Medulla oblongata (tissue), 1 donor: ENCODE results near the gene FLAD1.
"Not testable (repeated sequence)": the region's sequence is repeated elsewhere in the genome, so short reads cannot be mapped to it uniquely, and the experiment has no call there.

Experiments
- DNase-seq: peaks from one replicate; pipeline ENCODE4 v3.0.0-alpha.2; 2015; ENCODE audit errors: extremely low spot score

Gene FLAD1

DNA sequence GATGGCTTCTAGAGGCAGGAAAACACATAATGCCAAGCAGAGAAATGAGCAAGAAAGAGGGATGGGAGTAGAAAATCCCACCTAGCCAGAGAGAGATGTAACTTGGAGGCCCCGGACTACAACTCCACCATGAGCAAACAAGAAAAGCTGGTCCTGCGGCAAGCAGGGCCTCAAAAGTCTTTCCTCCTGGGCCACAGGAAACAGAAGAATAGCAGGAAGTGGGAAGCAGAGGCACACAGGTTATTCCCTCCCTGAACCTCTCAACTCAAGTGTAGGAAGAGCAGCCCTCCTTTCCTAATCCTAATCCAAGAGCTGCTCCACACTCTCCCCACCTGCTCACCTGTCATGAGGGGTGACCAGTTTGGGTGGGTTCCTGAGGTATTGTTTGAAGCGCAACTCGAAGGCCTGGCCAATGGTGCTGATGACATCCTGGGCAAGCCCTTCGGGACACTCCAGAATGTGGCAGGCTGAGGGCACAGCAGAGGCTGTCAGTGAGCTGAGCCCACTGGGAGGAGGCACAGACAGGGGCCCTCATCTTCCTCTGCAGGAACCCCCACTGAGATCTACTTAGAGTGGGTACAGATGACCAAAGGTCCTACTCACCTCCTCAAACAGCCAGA, 15.7 kb upstream of the FLAD1 start:
- no peak for DNase-seq

DNA sequence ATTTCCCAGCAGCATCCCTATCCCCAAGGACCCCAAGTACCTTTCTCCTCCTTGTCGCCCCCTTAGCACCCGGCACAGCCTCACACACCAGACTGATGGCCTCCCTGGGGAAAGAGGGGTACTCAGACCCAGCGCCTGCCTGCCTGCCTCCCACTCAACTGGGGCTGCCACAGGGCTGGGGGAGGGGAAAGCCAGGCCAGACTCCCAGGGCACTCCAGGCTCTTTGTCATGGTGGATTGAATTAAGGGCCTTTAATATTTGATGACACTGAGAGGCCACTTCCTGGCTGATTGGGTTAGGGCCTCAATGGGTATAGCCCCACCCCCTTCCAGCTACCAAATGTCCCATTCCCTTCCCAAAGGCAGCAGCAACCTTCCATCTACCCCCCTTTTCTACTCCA, 14.4 kb upstream of the FLAD1 start:
- DNase-seq, result no peak

DNA sequence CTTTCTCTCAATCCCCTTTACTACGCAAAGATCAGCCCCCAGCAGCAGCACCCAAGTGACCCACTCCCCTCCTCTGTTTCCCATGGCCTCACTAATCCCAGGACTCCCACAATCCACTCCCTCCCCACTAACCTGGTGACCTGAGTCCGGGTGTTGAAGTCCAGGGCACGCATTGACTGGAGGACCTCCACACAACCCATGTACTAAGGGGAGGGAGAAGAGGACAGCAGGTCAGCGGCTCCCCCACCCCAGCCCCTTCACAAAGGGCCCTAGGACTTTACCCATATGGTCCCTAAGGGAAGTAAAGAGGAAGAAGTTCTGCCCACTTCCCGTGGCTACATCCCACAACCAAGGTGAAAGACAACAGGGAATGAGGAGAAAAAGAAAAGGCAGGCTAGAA, 13.9 kb upstream of the FLAD1 start:
- no peak for DNase-seq

DNA sequence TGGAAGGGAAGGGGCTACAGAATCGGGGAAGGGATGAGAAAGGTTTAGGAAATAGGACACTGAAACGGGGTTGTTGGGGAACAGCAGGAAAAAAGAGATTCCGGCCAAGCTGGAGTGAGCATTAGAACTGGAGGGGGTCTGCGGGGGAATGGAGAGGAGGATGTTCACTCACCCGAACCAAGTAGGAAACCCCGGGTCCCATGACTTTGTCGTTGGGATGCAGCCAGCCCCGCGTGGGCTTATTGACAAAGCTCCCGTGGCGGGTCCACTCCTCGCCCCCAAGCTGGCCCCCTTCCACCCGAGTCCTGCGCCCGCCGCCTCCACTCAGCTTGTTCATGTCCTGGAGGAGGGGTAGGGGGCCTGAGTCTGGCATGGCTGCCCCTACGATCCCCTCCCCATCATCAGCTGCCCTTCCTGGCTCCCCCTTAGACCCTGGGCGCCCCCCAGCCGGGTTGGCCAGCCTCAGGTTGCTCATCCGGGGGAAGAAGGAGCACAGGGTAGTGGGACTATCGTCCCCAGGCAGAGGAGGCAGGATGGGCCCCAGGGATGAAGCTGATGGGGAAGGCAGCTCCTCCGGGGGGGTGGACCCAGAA, 13.2 kb upstream of the FLAD1 start:
- no peak for DNase-seq

DNA sequence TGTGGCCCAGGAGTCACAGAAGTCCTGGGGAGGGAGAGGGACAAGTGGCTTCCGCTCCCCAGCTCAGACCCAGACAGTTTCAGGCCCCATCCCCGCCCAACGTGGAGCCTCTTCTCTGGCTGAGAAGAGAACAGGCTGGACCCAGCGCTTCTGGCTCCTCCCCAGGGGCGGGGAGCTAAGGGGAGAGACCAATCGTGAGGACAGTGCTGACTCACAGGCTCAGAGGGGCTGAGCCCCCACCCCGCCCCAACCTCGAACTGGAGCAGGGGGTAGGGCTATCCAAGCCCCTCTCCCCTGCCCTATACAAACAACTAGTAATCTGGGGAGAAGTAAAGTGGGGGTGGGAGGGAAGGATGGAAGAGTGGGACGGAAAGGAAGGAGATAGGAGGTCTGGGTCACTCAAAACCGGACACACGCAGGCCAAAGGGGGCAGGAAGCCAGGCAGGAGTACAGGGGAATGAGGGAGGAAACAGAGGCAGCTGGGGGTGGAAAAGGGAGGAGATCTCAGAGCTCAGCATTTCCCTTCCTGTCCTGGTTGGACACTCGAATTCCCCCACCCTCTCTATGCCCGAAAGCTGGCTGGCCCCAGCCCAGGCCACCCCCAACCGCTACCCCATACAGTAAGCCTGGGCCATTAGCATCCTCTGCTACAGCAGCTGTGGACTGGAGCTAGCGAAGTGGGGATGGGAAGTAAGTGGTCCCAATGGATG, 12.4 kb upstream of the FLAD1 start, which contains the start of gene SHC1:
Gene SHC1, minus strand, starts transcription at position 117 of the 710 bp plus-strand sequence. CDS start 221 bp downstream, outside the sequence.
- DNase-seq, result peak; percentile 95

DNA sequence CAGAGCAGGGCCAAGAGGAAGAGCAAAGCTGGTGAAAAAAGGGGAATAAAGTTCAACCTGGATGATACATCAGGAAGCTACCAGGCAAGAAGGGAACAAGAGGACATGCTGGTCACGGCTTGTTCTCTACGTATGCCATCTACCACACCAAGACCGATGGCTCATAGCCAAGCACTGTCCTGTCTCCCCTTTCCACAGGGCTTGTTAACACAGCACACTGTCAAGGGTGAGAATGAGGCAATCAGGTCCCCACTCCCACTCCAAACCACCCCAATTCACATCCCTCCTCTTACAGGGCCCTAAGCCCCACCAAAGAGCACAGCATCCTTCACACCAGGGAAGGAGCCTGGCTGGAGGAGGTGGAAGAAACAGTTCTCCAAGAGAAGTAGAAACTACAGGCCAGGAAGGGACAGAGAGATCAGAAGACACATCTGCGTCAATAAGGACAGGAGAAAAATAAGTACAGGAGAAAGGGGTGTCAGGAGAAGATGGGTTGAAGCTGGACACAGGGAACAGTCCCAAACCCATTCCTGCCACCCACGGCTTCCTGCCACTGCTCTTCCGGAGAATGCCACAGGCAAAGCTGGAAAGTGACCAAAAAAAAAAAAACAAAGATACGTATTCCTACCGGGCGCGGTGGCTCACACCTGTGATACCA, 11.7 kb upstream of the FLAD1 start:
- DNase-seq, result no peak

DNA sequence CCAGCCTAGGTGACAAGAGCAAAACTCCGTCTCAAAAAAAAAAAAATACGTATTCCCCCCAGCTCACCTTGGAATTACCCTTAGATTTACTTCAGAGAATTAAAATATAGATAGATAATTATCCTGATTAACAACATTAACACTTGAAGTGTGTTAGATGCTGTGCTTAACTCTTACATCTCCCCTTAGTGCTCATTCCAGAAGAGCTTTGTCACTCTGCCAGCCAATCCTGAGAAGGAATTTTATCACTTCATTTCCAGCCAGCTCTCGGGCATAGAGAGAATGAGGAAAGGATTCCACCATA, 11.0 kb upstream of the FLAD1 start:
- DNase-seq, result no peak

DNA sequence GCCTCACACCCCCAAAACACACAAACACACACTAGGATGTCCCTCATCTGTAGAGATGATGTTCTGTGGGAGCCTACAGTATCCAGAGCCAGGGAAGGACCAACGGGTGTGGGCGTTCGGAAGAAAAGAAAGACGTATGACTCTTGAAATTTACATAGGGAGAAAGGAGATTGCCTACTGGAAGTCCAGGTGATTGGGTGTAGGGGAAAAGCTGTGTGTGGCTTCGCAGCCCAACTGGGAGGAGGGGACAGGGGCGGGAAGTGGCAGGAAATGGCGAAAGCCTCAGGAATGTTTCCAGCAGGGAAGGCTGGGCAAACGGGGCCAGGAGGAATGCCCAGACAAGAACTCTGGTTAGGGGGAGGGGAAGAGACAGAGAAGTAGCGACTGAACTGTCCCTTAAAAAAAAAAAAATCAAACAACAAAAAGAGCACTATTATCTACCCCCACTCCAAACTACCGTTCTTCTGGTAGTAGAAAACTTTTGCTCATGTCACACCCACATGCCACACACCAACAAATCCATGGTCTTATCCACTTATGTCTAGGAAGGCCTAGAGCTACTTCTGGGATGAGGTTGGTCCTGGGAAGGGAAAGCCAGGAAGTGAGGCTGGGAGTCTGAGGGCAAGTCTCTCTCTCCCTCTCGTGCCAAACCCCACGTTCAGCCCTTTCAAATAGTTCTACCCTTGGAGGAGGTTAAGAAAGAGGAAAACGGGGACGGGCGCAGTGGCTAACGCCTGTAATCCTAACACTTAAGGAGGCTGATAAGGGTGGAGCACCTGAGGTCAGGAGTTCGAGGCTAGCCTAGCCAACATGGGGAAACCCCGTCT, 10.4 kb upstream of the FLAD1 start:
- peak; percentile 62 for DNase-seq

DNA sequence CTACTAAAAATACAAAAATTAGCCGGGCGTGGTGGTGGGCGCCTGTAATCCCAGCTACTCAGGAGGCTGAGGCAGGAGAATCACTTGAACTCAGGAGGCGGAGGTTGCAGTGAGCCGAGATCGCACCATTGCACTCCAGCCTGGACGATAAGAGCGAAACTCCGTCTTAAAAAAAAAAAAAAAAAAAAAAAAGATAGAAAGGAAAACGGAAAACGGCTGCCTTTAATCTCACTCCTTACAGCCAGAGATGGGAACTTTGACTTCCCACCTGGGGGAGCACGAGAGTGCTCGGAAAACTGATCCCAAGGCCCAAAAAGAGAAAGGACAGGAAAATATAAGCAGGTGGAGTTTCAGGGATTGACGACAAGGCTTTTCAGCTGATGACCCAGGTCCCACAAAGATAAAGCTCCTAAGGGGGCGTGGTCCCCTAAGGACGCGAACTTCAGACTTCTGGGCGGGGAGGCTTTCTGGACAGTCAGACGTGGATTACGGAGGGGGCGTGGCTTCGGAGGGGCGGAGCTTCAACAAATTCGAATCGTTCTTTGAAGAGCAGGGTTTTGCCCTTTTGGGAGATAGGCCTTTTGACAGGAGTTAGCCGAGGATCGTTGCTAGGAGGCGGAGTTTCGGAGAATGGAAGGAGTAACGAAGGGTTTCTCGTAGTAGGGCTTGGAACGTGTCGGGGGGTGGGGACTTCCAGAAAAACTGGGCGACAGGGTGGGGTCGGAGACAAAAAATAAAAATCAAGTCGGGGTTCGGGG, 9.6 kb upstream of the FLAD1 start:
- DNase-seq, result peak; percentile 93

DNA sequence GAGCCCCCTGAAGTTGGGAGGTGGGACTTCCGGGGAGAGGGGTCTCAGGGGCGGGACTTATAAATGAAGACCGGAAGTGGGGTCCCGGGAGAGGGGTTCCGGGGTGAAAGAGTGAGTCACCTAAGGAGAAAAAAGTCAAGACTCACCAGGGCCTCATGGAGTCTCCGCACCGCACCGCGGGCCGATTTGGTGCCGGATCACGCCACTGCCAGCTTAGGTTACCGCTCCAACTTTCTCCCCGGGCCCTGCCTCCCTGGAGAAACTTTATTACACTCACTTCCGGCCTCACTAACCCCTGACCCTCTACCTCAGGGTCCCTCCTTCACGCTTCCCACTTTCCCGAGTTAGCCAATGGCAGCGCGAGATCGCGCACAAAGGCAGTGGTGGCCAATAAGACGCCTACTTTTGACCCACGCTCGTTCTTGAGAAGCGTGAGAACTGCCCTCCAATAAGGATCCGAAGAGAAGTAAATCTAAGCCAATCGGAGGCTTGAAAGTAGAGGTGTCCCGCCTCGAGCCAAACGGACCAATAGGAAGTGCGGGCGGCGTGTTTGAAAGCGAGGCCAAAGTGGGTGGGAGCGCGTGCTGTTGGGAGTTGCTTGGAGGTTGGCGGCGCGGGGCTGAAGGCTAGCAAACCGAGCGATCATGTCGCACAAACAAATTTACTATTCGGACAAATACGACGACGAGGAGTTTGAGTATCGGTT, 8.9 kb upstream of the FLAD1 start, which contains the start of gene CKS1B:
Gene CKS1B, plus strand, starts transcription at position 580 of the 706 bp plus-strand sequence. Its CDS starts 65 bp downstream, at position 645.
- peak; percentile 100 for DNase-seq

DNA sequence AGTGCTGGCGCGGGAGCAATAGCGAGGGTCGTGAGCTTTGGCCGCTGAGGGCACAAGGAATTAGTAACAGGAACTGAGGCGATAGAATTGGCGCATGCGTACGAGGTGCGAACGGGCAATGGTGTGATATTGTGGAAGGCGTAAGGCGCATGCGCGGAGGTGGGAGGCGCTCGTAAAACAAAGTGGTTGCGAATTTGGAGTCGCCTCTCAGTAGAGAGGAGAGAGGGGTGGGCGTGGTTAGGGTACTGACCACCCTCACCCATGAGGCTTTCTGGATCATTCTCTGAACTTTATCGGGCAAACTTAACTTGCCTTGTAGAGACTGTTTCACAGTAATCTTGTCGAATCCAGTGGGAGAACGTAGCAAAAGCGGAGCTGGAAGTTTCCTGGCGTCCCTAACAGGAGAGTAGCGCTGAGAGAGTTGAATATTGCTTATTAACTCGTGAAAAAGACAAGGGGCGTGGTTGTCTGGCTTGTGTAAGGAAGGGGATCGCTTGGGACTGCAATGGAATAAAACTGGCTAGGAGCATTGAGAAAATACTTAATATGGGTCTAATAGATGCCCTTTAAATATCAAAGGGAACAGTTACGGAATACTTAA, 8.2 kb upstream of the FLAD1 start:
- DNase-seq, result peak; percentile 98

DNA sequence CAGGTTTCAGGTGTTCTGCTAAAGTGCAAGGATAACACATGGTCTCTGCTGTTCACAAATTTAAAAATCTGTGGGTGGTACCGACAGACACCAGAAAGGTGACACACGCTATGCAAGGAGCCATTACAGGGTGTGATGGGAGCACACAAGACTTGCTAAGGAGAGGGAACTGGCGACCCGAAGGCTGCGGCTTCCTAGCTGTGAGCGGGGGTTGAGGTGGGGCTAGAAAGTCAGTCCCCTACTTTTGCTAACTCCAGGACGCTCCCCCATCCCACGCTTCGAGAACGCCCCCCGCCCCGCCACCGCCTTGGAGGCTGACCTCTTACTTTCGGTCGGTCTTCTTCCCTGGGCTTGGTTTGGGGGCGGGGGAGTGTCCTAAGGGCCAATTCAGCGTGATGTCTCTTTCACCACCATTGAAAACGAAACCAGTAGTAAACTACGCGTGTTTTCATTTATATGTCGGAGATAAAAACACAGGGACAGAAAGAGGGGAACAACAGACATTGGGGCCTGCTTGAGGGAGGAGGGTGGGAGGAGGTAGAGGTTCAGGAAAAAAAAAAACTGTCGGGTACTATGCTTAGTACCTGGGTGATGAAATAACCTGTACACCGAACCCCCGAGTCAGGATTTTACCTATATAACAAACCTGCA, 7.6 kb upstream of the FLAD1 start:
- DNase-seq, result peak; percentile 58

DNA sequence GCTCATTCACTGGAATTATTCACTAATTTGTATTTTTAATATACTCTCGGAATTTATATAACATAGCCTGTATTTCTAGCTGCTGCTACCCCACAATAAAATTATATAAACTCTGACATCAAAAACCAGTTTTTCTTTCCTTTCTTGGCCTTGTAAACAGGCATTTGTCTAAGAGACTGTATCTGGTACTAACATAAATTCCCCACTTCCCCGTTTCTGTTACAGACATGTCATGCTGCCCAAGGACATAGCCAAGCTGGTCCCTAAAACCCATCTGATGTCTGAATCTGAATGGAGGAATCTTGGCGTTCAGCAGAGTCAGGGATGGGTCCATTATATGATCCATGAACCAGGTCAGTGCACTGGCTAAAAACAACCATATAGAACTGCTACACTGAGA, 5.4 kb upstream of the FLAD1 start:
- DNase-seq, result not testable (repeated sequence)

DNA sequence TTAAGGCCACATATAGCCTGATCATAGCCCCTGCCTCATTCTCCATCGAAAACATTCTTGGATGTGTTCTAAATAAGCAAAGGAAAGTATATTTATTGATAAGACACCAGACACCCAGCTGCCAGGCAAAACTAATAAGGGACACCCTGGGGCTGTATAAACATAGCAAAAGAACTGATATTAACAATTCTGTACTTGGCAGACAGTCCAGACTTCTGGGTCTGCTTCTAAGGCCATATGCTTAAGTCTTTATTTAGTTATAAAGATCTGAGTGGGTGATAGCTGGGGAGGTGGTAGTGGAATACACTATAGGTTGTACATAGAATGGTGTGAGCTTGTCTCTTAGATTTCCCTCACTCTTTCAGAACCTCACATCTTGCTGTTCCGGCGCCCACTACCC, 4.8 kb upstream of the FLAD1 start:
- DNase-seq, result no peak

DNA sequence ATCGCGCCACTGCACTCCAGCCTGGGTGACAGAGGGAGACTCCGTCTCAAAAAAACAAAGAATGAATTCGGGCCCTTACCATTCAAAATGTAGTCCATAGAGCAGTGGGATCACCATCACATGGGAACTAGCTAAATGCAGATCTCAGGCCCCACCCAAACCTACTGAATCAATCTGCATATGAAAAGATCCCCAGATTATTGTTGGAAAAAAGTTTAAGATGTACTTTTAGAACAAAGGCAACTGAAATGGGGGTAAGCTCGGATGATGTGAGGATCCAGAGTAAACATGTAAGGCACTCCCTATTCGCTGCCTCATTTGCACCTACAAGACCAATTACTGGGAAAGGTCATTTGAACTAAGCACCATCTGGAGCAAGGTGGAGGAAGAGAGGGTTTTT, 803 bp upstream of the FLAD1 start:
- no peak for DNase-seq

DNA sequence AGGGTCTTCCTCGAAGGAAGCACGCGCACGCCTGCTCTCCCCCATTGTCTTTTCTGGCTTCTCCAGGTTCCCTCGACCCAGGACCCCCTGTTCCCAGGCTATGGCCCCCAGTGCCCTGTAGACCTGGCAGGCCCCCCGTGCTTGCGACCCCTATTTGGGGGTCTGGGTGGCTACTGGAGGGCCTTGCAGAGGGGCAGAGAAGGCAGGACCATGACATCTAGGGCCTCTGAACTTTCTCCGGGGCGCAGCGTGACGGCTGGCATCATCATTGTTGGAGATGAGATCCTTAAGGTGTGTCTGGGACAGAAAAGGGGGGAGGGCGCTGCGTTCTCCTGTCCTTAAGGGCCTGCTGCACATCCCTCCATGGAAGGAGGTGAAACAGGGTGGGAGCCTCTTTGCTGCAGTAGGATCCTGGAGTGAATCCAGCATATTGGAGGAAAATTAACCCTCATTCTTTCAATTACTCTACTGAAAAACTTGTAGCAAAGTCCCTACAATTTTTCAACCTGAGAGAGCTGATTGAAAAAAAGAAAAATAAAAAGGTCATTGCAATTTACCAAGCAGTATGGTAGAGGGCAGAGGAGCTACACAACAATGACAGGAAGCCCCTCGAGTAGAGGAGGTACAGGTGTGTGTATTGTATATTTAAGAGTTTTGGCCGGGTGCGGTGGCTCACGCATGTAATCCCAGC, 777 bp downstream of the FLAD1 start:
- no peak for DNase-seq

DNA sequence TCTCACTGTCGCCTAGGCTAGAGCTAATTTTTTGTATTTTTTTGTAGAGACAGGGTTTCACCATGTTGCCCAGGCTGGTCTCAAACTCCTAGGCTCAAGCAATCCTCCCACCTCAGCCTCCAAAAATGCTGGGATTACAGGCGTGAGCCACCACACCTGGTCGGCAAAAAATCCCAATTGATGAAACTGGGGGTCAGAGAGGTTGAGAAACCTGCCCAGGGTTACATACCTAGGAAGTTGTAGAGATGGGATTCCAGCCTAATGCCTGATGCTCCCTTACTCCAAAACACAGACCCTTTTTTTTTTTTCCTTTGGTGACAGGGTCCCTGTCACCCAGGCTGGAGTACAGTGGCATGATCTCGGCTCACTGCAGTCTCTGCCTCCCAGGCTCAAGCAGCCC, 3.6 kb downstream of the FLAD1 start:
- not testable (repeated sequence) for DNase-seq

DNA sequence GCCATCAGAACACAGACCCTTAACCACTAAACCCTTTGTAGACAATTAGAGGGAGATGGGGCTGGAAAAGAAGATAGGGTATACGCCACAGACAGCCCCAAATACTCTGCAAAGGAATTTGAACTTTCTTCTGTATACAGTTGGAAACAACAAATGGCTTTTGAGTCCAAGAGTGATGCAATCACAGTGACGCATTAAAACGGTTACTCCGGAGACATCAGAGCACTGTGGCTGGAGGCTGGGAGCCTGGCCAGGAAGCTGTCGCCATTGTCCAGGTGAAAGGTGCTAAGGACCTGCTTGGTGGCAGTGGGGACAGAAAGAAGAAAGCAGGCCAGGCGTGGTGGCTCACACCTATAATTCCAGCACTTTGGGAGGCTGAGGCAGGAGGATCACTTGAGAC, 4.2 kb downstream of the FLAD1 start:
- DNase-seq, result no peak
